GM12878 (cell line): Measurements from ENCODE around the gene SP3. TPM values are rescaled to one million over a fixed set of nuclear protein-coding genes. Genes with fewer than 3 reads are reported as not detected.

Experiments
- ATAC-seq: fragments of 200-7000 bp; cut with Tn5 transposase; 3 replicates; pipeline ENCODE4 v1.9.1; 2020; ENCODE audit warnings: mild to moderate bottlenecking, moderate library complexity
- BruUV-seq: library from RNA; stranded (reverse); fragments of 400-500 nt; replicated peaks from 2 replicates; lab custom pipeline; 2021; lab: Mats Ljungman, UMichigan
- CTCF ChIA-PET: fragments of 300-600 bp; sonication (Branson Sonifier 250); formaldehyde crosslinking; extraction: SDS; loops from one replicate; lab custom pipeline; 2021; ENCODE audit warnings: inconsistent platforms; lab: Yijun Ruan, JAX
- POLR2A ChIA-PET: fragments of 350-600 bp; formaldehyde crosslinking; extraction: SDS; loops from one replicate; lab custom pipeline; 2021; ENCODE audit warnings: inconsistent platforms; lab: Charles Lee
- RAD21 ChIA-PET: fragments of 300-600 bp; sonication (Branson Sonifier 250); formaldehyde crosslinking; loops from one replicate; lab custom pipeline; 2023; ENCODE audit warnings: antibody characterized with exemption; ENCODE audit not compliant: unreplicated experiment; lab: Charles Lee
- SMC1A ChIA-PET: fragments of 300-600 bp; sonication (Branson Sonifier 250); formaldehyde crosslinking; loops from one replicate; lab custom pipeline; 2023; ENCODE audit not compliant: unreplicated experiment, uncharacterized antibody; lab: Charles Lee
- DNase-seq: peaks from one replicate; pipeline ENCODE4 v3.0.0-alpha.2; 2011; ENCODE audit warnings: low read depth, low spot score
- FAIRE-seq: peaks from 3 replicates; lab custom pipeline; 2011; peaks lifted over from hg19 to GRCh38; lab: Jason Lieb, UNC
- H2AFZ ChIP-seq: 2 replicates; pipeline ENCODE4 v1.6.0; 2011; ENCODE audit warnings: low read depth, low read length, control low read depth; ENCODE audit not compliant: control insufficient read depth
- H3K27ac ChIP-seq: 2 replicates; pipeline ENCODE4 v1.5.1; 2011; ENCODE audit warnings: control low read depth; ENCODE audit not compliant: control insufficient read depth, insufficient read depth
- H3K27me3 ChIP-seq, 2 experiments: replicated peaks in 1 of 2; 2 replicates each; pipeline versions ENCODE4 v1.6.0 to v1.6.1; 2011; ENCODE audit warnings: low read length in 1 of 2; ENCODE audit not compliant: control insufficient read depth in 2 of 2, insufficient read depth in 2 of 2
- H3K36me3 ChIP-seq, 2 experiments: 2 replicates each; pipeline ENCODE4 v1.5.1; 2011; ENCODE audit warnings: low read length in 1 of 2; ENCODE audit not compliant: control insufficient read depth in 2 of 2, insufficient read depth in 2 of 2
- H3K4me1 ChIP-seq: 2 replicates; pipeline ENCODE4 v1.6.1; 2011; ENCODE audit warnings: mild to moderate bottlenecking, low read length, moderate library complexity, mixed read lengths; ENCODE audit not compliant: control insufficient read depth, insufficient read depth
- H3K4me2 ChIP-seq: 2 replicates; pipeline ENCODE4 v1.6.0; 2011; ENCODE audit warnings: control low read depth; ENCODE audit not compliant: control insufficient read depth, insufficient read depth
- H3K4me3 ChIP-seq: fragments of 200-600 bp; sonication (generic); 2 replicates; pipeline ENCODE4 v1.5.1; 2016
- H3K79me2 ChIP-seq: 2 replicates; pipeline ENCODE4 v1.6.0; 2011; ENCODE audit warnings: low read length; ENCODE audit not compliant: control insufficient read depth, insufficient read depth
- H3K9ac ChIP-seq: 2 replicates; pipeline ENCODE4 v1.8.0; 2011; ENCODE audit warnings: low read length, control low read depth, mixed read lengths; ENCODE audit not compliant: control insufficient read depth, insufficient read depth
- H3K9me3 ChIP-seq: replicated peaks from 3 replicates; pipeline ENCODE4 v1.5.1; 2011; ENCODE audit warnings: mild to moderate bottlenecking, low read length; ENCODE audit not compliant: control insufficient read depth, insufficient read depth
- H4K20me1 ChIP-seq: 2 replicates; pipeline ENCODE4 v1.6.0; 2011; ENCODE audit not compliant: control insufficient read depth, insufficient read depth
- EGR1 ChIP-seq, 2 experiments: IDR thresholded peaks; 1 replicate in 1 of 2; 2 replicates in 1 of 2; pipeline ENCODE4 v1.6.1; 2011 to 2012; ENCODE audit warnings: low read depth in 2 of 2, low read length in 2 of 2, borderline replicate concordance in 1 of 2, mild to moderate bottlenecking in 1 of 2, moderate library complexity in 1 of 2
- MTA3 ChIP-seq: IDR thresholded peaks from 2 replicates; pipeline ENCODE4 v1.6.1; 2012; ENCODE audit warnings: low read length, inconsistent platforms, borderline replicate concordance
- POLR2A ChIP-seq: IDR thresholded peaks from 2 replicates; pipeline ENCODE4 v1.6.1; 2011; ENCODE audit warnings: low read depth, mild to moderate bottlenecking, low read length
- RELA ChIP-seq: fragments of 450-650 bp; IDR thresholded peaks from 2 replicates; pipeline ENCODE4 v1.8.0; 2014; ENCODE audit warnings: borderline replicate concordance; ENCODE audit not compliant: partially characterized antibody
- SREBF1 ChIP-seq: IDR thresholded peaks from 2 replicates; pipeline ENCODE4 v1.6.1; 2012; ENCODE audit warnings: mild to moderate bottlenecking, low read length
- TARDBP ChIP-seq: IDR thresholded peaks from 2 replicates; pipeline ENCODE4 v1.6.1; 2016; ENCODE audit warnings: borderline replicate concordance
- ZSCAN29 ChIP-seq: fragments of 450-650 bp; IDR thresholded peaks from 2 replicates; pipeline ENCODE4 v1.6.1; 2017; ENCODE audit warnings: mild to moderate bottlenecking, moderate library complexity
- ZZZ3 ChIP-seq: IDR thresholded peaks from 2 replicates; pipeline ENCODE4 v1.6.1; 2011; ENCODE audit warnings: low read depth; ENCODE audit not compliant: control insufficient read depth, insufficient read length
- WGBS: methylation state at CpG from one replicate; pipeline ENCODE4 v1.1.6; 2016; ENCODE audit warnings: low lambda C conversion rate; ENCODE audit not compliant: insufficient replicate concordance, insufficient coverage; ENCODE audit errors: missing lambda C conversion rate; 5-methylcytosine and 5-hydroxymethylcytosine counted together
- in situ Hi-C: fragments of 300-500 bp; cut with MboI; formaldehyde crosslinking; loops from 9 replicates; pipeline ENCODE4 v1.14.3; 2018; ENCODE audit warnings: mixed read lengths
- intact Hi-C: fragments of 100-400 bp; cut with micrococcal nuclease; formaldehyde crosslinking; loops from one replicate; pipeline ENCODE4 v1.14.2; 2022; ENCODE audit not compliant: unreplicated experiment
- polyA plus RNA-seq, 11 experiments: library from polyadenylated mRNA; depleted of rRNA in 4 of 11; unstranded in 6 of 11; stranded (reverse) in 5 of 11; fragments of >200 nt; fragmentation: Nextera tagmentation in 4 of 11; fragmentation: Illumina TruSeq in 1 of 11; extraction: Ambion mirVana in 4 of 11; extraction: Trizol in 1 of 11; gene quantifications; 1 replicate in 1 of 11; 2 replicates in 10 of 11; pipeline versions ENCODE4 v1.2.1 to v1.2.3, GENCODE V29; 2011 to 2016; ENCODE audit warnings: inconsistent platforms in 2 of 11, missing spikeins in 2 of 11, low read depth in 1 of 11
- total RNA-seq, 4 experiments: library from RNA; depleted of rRNA in 3 of 4; stranded (reverse); fragments of >200 nt in 3 of 4; fragmentation: Illumina TruSeq in 1 of 4; extraction: Trizol in 1 of 4; gene quantifications; 2 replicates each; pipeline versions ENCODE4 v1.2.1 to v1.2.3, GENCODE V29; 2013 to 2021
- TF ChIP-seq, protein P1 (sequence below): IDR thresholded peaks from 2 replicates; pipeline ENCODE4 v1.6.1; 2011; ENCODE audit warnings: borderline replicate concordance, low read depth, mild to moderate bottlenecking, moderate library complexity, mixed read lengths, low read length; ENCODE audit not compliant: insufficient read depth; ENCODE audit errors: extremely low read length

SP3 gene
- total and polyA plus RNA-seq, 10 of the 15 experiments (the other 5 are each of a cell fraction or from before 2014, with no cell fraction given) = 9.9 to 87.6 (median 52.4) TPM

DNA sequence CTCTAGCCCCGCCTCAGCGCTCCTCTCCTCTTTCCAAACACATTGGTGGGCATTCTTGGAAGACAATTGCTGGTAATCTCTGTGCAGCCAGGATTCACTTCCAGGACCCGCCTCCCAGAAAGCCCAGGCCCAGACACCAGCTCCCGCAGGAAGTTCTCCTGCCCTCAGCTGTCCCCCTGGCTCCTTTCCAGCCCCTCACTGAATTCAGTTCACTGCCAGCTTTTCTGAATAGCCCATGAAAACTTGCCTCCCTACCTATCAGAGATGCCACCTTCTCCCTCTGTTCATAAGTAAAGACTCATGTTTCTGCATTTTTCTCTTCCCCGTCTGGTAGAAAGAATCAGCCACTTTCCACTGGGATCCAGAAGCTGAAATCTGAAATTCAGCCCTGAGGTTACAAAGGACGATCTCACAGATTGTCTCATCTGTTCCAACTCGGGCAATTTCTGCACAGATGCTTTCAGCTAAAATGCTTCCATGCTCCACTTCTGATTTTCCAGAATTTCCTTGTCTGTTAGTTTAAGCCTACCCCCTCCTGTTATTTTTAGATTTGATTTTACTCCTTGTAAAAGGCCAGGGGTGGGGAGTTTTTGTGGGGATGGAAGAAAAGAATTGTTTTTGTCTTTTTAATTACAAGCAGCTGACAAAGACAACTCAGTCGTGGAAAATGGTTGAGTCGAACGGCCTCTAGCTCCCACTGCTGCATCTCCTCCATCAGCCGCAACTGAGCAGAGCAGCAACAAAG lies 98.1 kb downstream of the SP3 start:
- RAD21 ChIA-PET = interaction anchor here (1.1 kb wide), 1 partner anchor 31 kb away, joined by 3 read pairs; no protein-coding TSS in a partner anchor
- WGBS = 72% methylated on average over 11 of the region's 11 CpGs
- H3K36me3 ChIP-seq = no peaks in the 10 kb centered on the region
- DNase-seq (no peak), FAIRE-seq (no peak), ATAC-seq (no peak)
- no peak overlapping the region for H2AFZ ChIP-seq
- no peaks in the 10 kb centered on the region for H4K20me1 ChIP-seq
- no peak overlapping the region for H3K4me3 ChIP-seq
- no peaks in the 10 kb centered on the region; the same call in 2 of the 3 replicates for H3K9me3 ChIP-seq
- in situ Hi-C loops = no loop called here
- no peaks in the 10 kb centered on the region for H3K4me1 ChIP-seq
- TF ChIP-seq TARDBP (no peak), RELA (no peak), MTA3 (no peak), POLR2A (no peak), SREBF1 (no peak), ZSCAN29 (no peak), EGR1 (IDR thresholded peaks at IDR 0.05; ENCODE audit: borderline replicate concordance in 1 of 2, low read depth in 2 of 2, low read length in 2 of 2) (no peak), ZZZ3 (no peak)
- TF ChIP-seq, protein P1, sequence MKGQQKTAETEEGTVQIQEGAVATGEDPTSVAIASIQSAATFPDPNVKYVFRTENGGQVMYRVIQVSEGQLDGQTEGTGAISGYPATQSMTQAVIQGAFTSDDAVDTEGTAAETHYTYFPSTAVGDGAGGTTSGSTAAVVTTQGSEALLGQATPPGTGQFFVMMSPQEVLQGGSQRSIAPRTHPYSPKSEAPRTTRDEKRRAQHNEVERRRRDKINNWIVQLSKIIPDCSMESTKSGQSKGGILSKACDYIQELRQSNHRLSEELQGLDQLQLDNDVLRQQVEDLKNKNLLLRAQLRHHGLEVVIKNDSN = no peak
- H3K79me2 ChIP-seq = no peaks in the 10 kb centered on the region
- no peak overlapping the region for H3K9ac ChIP-seq
- BruUV-seq = no TSS peak
- SMC1A ChIA-PET = interaction anchor here (1.6 kb wide), 1 partner anchor 15 kb away, joined by 3 read pairs; no protein-coding TSS in a partner anchor
- intact Hi-C loops = no loop called here
- CTCF ChIA-PET = no interaction called here
- no peak overlapping the region for H3K27ac ChIP-seq
- no peak overlapping the region for H3K4me2 ChIP-seq
- POLR2A ChIA-PET = no interaction called here
- peaks cover 0 to 2% of the 10 kb centered on the region in 2 experiments; a peak in 2 of 4 replicates for H3K27me3 ChIP-seq
